ENCODE measurements around the gene HIBADH. TPM values are rescaled to one million over a fixed set of nuclear protein-coding genes. Genes with fewer than 3 reads are reported as not detected.

Gene HIBADH
- total and polyA plus RNA-seq, 9 of the 15 experiments (the other 6 are each of a cell fraction or from before 2014, with no cell fraction given), result 10.7 to 67.8 (median 36.9) TPM

DNA sequence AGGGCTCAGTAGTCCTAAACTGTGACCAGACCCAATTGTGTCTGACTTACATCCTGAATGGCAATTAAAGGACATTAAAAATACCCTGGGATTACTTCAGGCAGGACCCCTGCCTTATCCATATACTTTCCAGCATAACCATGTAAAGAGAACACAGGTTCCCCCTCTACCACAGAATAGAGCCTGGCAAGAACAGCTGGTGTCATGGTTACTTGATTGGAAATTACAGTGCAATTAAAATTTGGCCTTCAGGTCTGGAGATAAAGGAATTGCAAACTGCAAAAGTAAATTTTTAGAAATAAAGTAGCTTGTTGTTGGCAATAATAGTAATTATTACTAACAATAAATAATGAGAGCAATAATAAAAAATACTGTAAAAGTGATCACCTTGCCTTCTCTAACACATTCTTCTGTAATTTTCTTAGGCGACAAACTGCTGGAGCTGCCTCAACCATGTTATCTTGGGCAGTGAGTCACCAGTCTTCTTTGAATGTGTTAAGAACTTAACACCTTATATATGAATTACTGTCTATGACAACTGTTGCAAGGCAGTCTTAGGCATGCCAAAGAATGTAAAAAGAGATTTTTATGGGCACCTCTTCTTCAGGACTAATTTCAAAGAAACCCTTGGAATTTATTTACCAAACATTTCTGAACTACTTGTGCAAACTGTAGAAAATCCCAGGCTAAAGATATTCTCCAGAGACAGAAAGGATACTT is 53.7 kb downstream of the HIBADH start (continued):
- TF ChIP-seq MAFG (tag; conservative IDR thresholded peaks at IDR 0.05) (peak; percentile 88), NFE2L1 (tag; IDR thresholded peaks at IDR 0.05; ENCODE audit: borderline replicate concordance, low read depth) (peak; percentile 57; the same call in 1 of the 2 replicates), RFX1 (IDR thresholded peaks at IDR 0.05) (peak; percentile 50), NFE2 (IDR thresholded peaks at IDR 0.05; ENCODE audit: low read depth) (peak; percentile 96), BDP1 (IDR thresholded peaks at IDR 0.05; ENCODE audit: insufficient read depth, insufficient read length) (no peak), TBP (optimal IDR thresholded peaks at IDR 0.05; ENCODE audit: low read depth, low read length) (no peak), MAFF (IDR thresholded peaks at IDR 0.05; ENCODE audit: low read length) (peak; percentile 84), ARNT (IDR thresholded peaks at IDR 0.05) (no peak), SAFB2 (IDR thresholded peaks at IDR 0.05; ENCODE audit: borderline replicate concordance, low read depth, low read length, severe bottlenecking) (no peak), SRSF9 (IDR thresholded peaks at IDR 0.05; ENCODE audit: borderline replicate concordance, low read depth, low read length) (no peak), DNMT1 (IDR thresholded peaks at IDR 0.05) (no peak), MEIS2 (IDR thresholded peaks at IDR 0.05; ENCODE audit: partially characterized antibody) (peak; percentile 82), MAFK (IDR thresholded peaks at IDR 0.05; ENCODE audit: low read length) (peak; percentile 78; the same call in 1 of the 2 replicates), MXI1 (IDR thresholded peaks at IDR 0.05; ENCODE audit: low read depth, low read length) (no peak), FIP1L1 (IDR thresholded peaks at IDR 0.05; ENCODE audit: low read depth, low read length, poor library complexity, severe bottlenecking) (no peak)
- TF ChIP-seq, protein P1, sequence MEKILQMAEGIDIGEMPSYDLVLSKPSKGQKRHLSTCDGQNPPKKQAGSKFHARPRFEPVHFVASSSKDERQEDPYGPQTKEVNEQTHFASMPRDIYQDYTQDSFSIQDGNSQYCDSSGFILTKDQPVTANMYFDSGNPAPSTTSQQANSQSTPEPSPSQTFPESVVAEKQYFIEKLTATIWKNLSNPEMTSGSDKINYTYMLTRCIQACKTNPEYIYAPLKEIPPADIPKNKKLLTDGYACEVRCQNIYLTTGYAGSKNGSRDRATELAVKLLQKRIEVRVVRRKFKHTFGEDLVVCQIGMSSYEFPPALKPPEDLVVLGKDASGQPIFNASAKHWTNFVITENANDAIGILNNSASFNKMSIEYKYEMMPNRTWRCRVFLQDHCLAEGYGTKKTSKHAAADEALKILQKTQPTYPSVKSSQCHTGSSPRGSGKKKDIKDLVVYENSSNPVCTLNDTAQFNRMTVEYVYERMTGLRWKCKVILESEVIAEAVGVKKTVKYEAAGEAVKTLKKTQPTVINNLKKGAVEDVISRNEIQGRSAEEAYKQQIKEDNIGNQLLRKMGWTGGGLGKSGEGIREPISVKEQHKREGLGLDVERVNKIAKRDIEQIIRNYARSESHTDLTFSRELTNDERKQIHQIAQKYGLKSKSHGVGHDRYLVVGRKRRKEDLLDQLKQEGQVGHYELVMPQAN (IDR thresholded peaks at IDR 0.05; ENCODE audit: borderline replicate concordance), result no peak
- TF ChIP-seq, protein P2, sequence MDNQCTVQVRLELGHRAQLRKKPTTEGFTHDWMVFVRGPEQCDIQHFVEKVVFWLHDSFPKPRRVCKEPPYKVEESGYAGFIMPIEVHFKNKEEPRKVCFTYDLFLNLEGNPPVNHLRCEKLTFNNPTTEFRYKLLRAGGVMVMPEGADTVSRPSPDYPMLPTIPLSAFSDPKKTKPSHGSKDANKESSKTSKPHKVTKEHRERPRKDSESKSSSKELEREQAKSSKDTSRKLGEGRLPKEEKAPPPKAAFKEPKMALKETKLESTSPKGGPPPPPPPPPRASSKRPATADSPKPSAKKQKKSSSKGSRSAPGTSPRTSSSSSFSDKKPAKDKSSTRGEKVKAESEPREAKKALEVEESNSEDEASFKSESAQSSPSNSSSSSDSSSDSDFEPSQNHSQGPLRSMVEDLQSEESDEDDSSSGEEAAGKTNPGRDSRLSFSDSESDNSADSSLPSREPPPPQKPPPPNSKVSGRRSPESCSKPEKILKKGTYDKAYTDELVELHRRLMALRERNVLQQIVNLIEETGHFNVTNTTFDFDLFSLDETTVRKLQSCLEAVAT (IDR thresholded peaks at IDR 0.05), result no peak
- TF ChIP-seq, protein P3, sequence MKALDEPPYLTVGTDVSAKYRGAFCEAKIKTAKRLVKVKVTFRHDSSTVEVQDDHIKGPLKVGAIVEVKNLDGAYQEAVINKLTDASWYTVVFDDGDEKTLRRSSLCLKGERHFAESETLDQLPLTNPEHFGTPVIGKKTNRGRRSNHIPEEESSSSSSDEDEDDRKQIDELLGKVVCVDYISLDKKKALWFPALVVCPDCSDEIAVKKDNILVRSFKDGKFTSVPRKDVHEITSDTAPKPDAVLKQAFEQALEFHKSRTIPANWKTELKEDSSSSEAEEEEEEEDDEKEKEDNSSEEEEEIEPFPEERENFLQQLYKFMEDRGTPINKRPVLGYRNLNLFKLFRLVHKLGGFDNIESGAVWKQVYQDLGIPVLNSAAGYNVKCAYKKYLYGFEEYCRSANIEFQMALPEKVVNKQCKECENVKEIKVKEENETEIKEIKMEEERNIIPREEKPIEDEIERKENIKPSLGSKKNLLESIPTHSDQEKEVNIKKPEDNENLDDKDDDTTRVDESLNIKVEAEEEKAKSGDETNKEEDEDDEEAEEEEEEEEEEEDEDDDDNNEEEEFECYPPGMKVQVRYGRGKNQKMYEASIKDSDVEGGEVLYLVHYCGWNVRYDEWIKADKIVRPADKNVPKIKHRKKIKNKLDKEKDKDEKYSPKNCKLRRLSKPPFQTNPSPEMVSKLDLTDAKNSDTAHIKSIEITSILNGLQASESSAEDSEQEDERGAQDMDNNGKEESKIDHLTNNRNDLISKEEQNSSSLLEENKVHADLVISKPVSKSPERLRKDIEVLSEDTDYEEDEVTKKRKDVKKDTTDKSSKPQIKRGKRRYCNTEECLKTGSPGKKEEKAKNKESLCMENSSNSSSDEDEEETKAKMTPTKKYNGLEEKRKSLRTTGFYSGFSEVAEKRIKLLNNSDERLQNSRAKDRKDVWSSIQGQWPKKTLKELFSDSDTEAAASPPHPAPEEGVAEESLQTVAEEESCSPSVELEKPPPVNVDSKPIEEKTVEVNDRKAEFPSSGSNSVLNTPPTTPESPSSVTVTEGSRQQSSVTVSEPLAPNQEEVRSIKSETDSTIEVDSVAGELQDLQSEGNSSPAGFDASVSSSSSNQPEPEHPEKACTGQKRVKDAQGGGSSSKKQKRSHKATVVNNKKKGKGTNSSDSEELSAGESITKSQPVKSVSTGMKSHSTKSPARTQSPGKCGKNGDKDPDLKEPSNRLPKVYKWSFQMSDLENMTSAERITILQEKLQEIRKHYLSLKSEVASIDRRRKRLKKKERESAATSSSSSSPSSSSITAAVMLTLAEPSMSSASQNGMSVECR (CRISPR knock-in tag; IDR thresholded peaks at IDR 0.05), result no peak
- TF ChIP-seq, protein P4, sequence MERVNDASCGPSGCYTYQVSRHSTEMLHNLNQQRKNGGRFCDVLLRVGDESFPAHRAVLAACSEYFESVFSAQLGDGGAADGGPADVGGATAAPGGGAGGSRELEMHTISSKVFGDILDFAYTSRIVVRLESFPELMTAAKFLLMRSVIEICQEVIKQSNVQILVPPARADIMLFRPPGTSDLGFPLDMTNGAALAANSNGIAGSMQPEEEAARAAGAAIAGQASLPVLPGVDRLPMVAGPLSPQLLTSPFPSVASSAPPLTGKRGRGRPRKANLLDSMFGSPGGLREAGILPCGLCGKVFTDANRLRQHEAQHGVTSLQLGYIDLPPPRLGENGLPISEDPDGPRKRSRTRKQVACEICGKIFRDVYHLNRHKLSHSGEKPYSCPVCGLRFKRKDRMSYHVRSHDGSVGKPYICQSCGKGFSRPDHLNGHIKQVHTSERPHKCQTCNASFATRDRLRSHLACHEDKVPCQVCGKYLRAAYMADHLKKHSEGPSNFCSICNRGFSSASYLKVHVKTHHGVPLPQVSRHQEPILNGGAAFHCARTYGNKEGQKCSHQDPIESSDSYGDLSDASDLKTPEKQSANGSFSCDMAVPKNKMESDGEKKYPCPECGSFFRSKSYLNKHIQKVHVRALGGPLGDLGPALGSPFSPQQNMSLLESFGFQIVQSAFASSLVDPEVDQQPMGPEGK (CRISPR knock-in tag; IDR thresholded peaks at IDR 0.05; ENCODE audit: borderline replicate concordance), result no peak
